GM21423 (cell line): ENCODE results near the gene EML4.
A peak's percentile ranks its signal among the peaks of the same experiment; 100 is the strongest.
"Not testable (repeated sequence)": the region's sequence is repeated elsewhere in the genome, so short reads cannot be mapped to it uniquely, and the experiment has no call there.

Experiments
- ATAC-seq: cut with Tn5 transposase; IDR thresholded peaks from one replicate; pipeline ENCODE4 v1.9.1; 2021; ENCODE audit warnings: mild to moderate bottlenecking, moderate library complexity; ENCODE audit not compliant: unreplicated experiment

The EML4 gene

DNA sequence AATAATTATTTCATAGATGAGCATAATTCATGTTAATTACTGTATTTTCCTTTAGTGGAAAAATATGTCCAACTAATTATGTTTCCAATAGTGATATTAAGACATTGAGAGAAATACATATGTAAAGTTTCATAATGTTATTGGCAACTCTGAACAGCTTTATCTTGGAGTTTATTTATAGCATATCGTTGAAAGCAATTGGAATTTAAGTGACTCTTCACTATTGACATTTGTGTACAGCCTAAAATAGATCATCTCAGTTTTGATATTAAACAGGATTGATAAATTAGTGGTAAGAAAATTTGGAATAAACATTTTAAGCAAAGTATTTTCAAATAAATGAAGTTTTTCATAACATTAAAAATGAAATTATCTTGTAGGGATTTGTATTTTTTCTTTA lies 79.7 kb downstream of the EML4 start:
- no peak for ATAC-seq

- no peak for ATAC-seq
Observed at GRCh38 chr2:42249284-42249683, 80.1 kb downstream of the EML4 start.

DNA sequence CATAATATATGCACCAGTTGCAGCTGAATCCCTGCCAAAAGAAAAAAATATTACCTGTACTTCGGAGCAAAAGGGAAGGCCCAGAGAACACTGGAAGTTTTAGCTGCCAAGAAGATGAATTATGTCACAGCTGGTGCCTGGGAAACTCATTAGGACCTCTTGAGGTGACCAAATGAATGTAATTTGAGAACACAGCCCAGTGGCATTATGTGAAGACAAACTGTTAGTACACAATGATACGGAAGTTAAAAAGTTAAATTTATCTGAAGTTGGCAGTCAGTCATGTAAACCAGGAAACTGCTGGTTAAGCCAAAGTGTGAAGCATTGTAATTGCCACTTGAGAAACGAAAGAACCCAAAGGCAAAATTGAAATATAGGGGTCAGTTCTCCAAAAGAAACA lies 80.7 kb downstream of the EML4 start:
- no peak for ATAC-seq

DNA sequence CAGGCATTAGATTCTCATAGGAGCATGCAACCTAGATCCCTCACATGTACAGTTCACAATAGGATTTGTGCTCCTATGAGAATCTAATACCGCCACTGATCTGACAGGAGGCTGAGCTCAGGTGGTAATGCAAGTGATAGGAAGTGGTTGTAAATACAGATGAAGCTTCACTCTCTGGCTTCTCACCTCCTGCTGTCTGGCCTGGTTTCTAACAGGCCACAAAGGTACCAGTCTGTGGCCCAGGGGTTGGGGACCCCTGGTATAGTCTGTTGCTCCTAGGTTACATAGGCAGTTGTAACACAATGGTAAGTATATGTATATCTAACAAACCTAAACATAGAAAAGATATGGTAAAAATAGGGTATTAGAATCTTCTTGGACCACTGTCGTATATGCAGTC lies 81.8 kb downstream of the EML4 start:
- no peak for ATAC-seq

- ATAC-seq, result no peak
Observed at GRCh38 chr2:42252464-42252863, 83.3 kb downstream of the EML4 start.

DNA sequence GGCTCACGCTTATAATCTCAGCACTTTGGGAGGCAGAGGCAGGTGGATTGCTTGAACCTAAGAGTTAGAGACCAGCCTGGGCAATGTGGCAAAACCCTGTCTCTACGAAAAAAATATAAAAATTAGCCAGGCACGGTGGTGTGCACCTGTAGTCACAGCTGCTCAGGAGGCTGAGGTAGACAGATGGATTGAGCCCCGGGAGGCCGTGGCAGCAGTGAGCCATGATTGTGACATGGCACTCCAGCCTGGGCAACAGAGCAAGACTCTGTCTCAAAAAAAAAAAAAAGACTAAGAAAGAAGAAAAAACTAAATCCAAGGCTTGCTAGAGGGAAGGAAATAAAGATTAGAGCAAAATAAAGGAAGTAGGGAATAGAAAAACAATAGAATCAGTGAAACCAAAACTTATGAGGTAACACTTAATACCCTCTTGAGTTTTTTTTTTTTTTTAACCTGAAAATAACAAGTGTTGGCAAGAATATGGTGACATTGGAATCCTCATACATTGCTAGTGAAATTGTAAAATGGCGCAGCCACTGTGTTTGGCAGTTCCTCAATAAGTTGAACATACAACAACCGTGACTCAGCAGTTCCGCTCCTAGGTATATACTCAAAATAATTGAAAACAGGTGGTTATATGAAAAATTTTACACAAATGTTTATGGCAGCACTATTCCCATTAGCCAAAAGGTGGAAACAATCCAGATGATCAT lies 85.2 kb downstream of the EML4 start:
- no peak for ATAC-seq

DNA sequence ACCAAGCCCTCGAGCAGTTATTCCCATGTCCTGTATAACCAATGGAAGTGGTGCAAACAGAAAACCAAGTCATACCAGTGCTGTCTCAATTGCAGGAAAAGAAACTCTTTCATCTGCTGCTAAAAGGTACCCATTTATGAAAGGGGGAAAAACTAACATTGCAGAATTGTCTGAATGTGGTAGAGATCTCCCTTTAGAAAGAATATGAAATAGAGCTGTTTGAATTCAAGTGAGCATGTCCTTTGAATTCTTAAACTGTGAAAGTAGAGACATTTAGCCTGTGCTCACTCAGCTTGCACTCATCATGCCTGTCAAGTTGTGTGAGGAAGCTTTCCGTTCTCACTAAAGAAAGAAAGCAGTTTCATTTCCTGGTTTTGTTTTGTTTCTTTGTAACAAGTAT lies 87.4 kb downstream of the EML4 start:
- ATAC-seq, result peak; percentile 83

- no peak for ATAC-seq
Observed at GRCh38 chr2:42261518-42262195, 92.5 kb downstream of the EML4 start.

- ATAC-seq, result no peak
Observed at GRCh38 chr2:42266236-42266635, 97.1 kb downstream of the EML4 start.

DNA sequence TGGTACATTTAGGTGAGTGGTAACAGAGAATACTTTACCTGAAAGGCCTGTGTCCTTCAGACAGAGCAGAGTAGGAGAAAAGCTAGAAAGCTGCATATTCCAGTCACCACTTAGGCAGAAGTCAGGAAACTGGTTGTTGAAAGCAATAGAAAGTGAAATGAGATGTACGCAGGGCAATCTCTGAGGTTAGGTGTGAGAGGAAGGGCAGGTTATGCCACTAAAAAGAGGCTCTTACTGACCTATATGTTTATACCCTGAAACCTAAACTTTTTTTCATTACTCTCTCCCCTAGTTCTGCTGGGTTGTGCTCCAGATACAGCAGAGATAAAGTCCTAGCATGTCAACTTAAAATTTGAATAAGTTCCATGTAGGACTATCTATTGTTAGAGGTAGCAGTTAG lies 98.4 kb downstream of the EML4 start:
- ATAC-seq, result peak; percentile 81

GRCh38 chr2:42268528-42269151 lies 99.5 kb downstream of the EML4 start:
- ATAC-seq, result no peak

GRCh38 chr2:42270757-42271156 lies 101.6 kb downstream of the EML4 start:
- no peak for ATAC-seq

DNA sequence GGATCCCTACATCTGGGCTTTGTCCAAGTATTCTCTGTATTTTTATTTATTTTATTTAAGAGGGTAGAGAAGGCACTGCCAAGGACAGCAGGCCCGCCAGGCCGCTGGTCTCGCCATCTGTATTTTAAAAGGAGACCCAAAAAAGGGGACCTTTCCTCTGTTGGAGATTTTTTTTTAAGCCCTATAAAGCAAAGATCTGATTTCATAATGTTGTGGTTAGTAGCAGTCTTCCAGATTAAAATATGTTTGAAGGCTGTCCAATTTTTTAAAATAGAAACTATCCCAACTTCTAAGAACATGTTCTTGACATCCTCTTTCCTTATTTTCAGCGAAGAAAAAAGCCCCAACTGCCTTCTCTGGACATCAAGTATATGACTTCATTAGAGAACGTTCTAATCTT lies 102.1 kb downstream of the EML4 start:
- ATAC-seq, result not testable (repeated sequence)

GRCh38 chr2:42274863-42275262 lies 105.7 kb downstream of the EML4 start:
- ATAC-seq, result no peak

DNA sequence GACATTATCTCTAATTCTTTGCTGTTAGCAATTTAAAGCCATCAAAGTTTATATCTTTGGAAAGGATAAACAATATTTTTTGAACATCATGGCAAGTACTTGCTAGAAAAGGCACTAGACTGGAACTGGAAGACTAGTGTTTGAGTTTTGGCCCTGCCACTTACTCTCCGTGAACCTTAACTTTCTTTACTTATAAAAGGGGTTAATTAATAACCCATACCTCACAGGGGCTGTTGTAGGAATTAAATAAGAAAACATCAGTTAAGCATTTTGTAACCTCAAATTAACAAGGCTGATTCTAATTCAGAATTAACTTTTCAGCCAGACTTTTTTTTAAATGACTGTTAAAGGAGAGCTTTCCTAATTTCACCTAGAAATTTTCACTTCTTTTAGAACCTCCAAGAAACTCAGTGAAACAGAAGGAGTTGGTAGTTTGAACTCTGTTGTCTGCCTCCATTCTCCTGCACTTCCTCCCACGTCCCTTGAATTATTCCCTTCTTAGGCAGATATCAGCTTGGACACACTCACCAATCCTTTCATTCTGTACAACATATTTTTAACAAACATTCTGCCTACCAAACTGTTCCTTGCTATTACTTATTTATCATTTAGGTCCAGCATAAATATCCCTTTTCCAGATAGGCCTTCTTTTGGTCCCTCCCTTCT lies 112.4 kb downstream of the EML4 start:
- no peak for ATAC-seq

DNA sequence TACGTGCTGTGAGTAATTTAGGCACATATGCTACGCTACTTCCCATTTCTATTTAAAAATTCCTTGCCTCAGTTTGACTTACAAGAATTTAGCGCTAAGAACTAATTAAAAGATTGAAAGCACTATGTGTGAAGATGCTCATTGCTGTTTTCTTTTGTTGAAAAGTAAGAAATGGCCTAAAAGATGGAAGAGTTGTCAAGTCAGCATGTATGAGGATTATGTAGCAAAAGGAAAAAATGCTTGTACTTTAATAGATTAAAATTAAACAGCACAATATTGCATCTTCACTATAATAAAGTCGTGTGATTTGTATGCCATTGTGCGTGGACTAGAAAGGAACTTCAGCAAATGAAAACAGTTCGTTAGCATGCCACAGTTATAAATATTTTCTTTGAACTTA lies 114.9 kb downstream of the EML4 start:
- ATAC-seq, result no peak

GRCh38 chr2:42286268-42286946 lies 117.3 kb downstream of the EML4 start:
- ATAC-seq, result no peak

DNA sequence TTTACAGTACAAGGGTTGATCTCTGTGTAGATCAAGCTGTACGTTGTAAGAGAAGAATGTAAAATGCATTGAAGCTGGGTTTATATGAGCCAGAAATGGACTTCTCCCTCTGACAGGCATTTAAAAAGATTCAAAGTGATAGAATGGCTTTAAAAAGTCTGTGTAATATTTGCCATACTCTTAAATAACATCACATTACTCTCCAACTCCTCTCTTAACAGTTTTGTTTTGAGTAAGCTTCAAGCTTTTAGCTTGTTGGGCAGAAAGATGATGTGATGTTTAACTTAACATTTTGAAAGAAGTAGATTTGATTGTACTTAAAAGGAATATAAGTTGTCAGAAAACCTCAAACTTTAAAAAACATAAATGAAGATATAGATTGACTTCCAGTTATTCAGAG lies 119.7 kb downstream of the EML4 start:
- ATAC-seq, result no peak

GRCh38 chr2:42289222-42289621 lies 120.1 kb downstream of the EML4 start:
- no peak for ATAC-seq

GRCh38 chr2:42290005-42290404 lies 120.9 kb downstream of the EML4 start:
- ATAC-seq, result no peak

DNA sequence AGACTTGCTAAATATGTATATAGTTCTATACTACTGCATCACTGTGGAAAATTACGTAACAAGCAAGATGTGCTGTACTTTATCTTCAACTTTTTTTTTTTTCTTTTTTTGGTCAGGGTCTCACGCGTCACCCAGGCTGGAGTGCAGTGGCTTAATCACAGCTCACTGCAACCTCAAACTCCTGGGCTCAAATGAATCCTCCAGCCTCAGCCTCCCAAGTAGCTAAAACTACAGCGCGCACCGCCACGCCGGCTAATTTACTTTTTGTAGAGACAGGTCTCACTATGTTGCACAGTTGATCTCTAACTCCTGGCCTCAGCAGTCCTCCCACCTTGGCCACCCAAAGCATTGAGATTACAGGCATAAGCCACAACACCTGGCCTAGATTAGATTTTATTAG lies 123.9 kb downstream of the EML4 start:
- ATAC-seq, result no peak
